IMR-90 (cell line): ENCODE measurements around the gene ABCA7. TPM values are rescaled to one million over a fixed set of nuclear protein-coding genes. Genes with fewer than 3 reads are reported as not detected.

Experiments
- ATAC-seq: fragments of 200-7000 bp; cut with Tn5 transposase; 2 replicates; pipeline ENCODE4 v1.9.1; 2020; ENCODE audit warnings: low read depth, mild to moderate bottlenecking, moderate library complexity
- BruUV-seq: library from RNA; stranded (reverse); fragments of 400-500 nt; replicated peaks from 2 replicates; lab custom pipeline; 2021; lab: Mats Ljungman, UMichigan
- CTCF ChIA-PET: fragments of 300-600 bp; formaldehyde crosslinking; extraction: SDS; loops from one replicate; lab custom pipeline; 2021; ENCODE audit warnings: antibody characterized with exemption; lab: Yijun Ruan, JAX
- POLR2A ChIA-PET: fragments of 300-600 bp; sonication (Branson Sonifier 250); formaldehyde crosslinking; loops from one replicate; lab custom pipeline; 2022; ENCODE audit warnings: antibody characterized with exemption; ENCODE audit not compliant: unreplicated experiment; lab: Charles Lee
- DNase-seq: peaks from one replicate; pipeline ENCODE4 v3.0.0; 2013
- H2AFZ ChIP-seq: replicated peaks from 2 replicates; pipeline ENCODE3; 2013; ENCODE audit warnings: low read length, mild to moderate bottlenecking; ENCODE audit not compliant: poor library complexity
- H2AK5ac ChIP-seq: 2 replicates; pipeline ENCODE4 v1.6.1; 2013; ENCODE audit warnings: low read depth, low read length, inconsistent platforms
- H2AK9ac ChIP-seq: replicated peaks from 2 replicates; pipeline ENCODE3; 2013; ENCODE audit warnings: mild to moderate bottlenecking, low read depth, low read length, moderate library complexity; ENCODE audit not compliant: poor library complexity
- H2BK120ac ChIP-seq: 2 replicates; pipeline ENCODE4 v1.6.1; 2013; ENCODE audit warnings: low read depth, low read length, inconsistent platforms
- H2BK15ac ChIP-seq: 3 replicates; pipeline ENCODE4 v1.6.1; 2013; ENCODE audit warnings: low read depth, low read length, inconsistent platforms
- H2BK20ac ChIP-seq: 2 replicates; pipeline ENCODE4 v1.6.1; 2013; ENCODE audit warnings: low read depth, mild to moderate bottlenecking, inconsistent platforms, low read length, moderate library complexity
- H2BK5ac ChIP-seq: 2 replicates; pipeline ENCODE4 v1.6.1; 2013; ENCODE audit warnings: mild to moderate bottlenecking, low read depth, low read length, inconsistent platforms; ENCODE audit not compliant: poor library complexity, severe bottlenecking
- H3K14ac ChIP-seq: replicated peaks from 2 replicates; pipeline ENCODE4 v1.6.1; 2013; ENCODE audit warnings: low read depth, low read length, inconsistent platforms
- H3K18ac ChIP-seq: 2 replicates; pipeline ENCODE4 v1.6.1; 2013; ENCODE audit warnings: low read depth, low read length, control low read depth
- H3K23ac ChIP-seq: 2 replicates; pipeline ENCODE4 v1.6.1; 2013; ENCODE audit warnings: low read depth, low read length, inconsistent platforms
- H3K27ac ChIP-seq: 2 replicates; pipeline ENCODE4 v1.5.1; 2013; ENCODE audit warnings: mild to moderate bottlenecking, control low read depth, low read length; ENCODE audit not compliant: insufficient read depth
- H3K27me3 ChIP-seq: 2 replicates; pipeline ENCODE4 v1.6.1; 2013; ENCODE audit warnings: low read length; ENCODE audit not compliant: control insufficient read depth, insufficient read depth
- H3K36me3 ChIP-seq: 2 replicates; pipeline ENCODE4 v1.6.1; 2013; ENCODE audit warnings: low read length, mixed read lengths; ENCODE audit not compliant: control insufficient read depth, insufficient read depth
- H3K4ac ChIP-seq: 2 replicates; pipeline ENCODE4 v1.6.1; 2013; ENCODE audit warnings: low read depth, low read length, inconsistent platforms
- H3K4me1 ChIP-seq: 2 replicates; pipeline ENCODE4 v1.6.1; 2013; ENCODE audit warnings: low read length, mixed read lengths; ENCODE audit not compliant: control insufficient read depth, insufficient read depth
- H3K4me2 ChIP-seq: 2 replicates; pipeline ENCODE4 v1.6.1; 2013; ENCODE audit warnings: low read depth, mild to moderate bottlenecking, control low read depth, low read length, moderate library complexity
- H3K4me3 ChIP-seq: 2 replicates; pipeline ENCODE4 v1.5.1; 2013; ENCODE audit warnings: low read depth, mild to moderate bottlenecking, control low read depth, low read length, moderate library complexity; ENCODE audit not compliant: insufficient read depth
- H3K56ac ChIP-seq: 2 replicates; pipeline ENCODE4 v1.6.1; 2013; ENCODE audit warnings: low read length, inconsistent platforms; ENCODE audit not compliant: insufficient read depth; ENCODE audit errors: extremely low read depth
- H3K79me1 ChIP-seq, 2 experiments: 2 replicates each; pipeline ENCODE4 v1.6.1; 2013; ENCODE audit warnings: low read length in 2 of 2, inconsistent platforms in 1 of 2, low read depth in 1 of 2
- H3K9ac ChIP-seq: 2 replicates; pipeline ENCODE4 v1.6.1; 2013; ENCODE audit warnings: low read depth, low read length, control low read depth
- H3K9me1 ChIP-seq: 2 replicates; pipeline ENCODE4 v1.6.1; 2013; ENCODE audit warnings: low read length, inconsistent platforms; ENCODE audit not compliant: insufficient read depth
- H3K9me3 ChIP-seq: 2 replicates; pipeline ENCODE4 v1.6.1; 2013; ENCODE audit warnings: low read length; ENCODE audit not compliant: control insufficient read depth, insufficient read depth
- H4K20me1 ChIP-seq: 2 replicates; pipeline ENCODE4 v1.6.1; 2013; ENCODE audit warnings: low read length, inconsistent platforms; ENCODE audit not compliant: insufficient read depth
- H4K5ac ChIP-seq: 2 replicates; pipeline ENCODE4 v1.6.1; 2013; ENCODE audit warnings: mild to moderate bottlenecking, low read depth, low read length, control low read depth
- H4K8ac ChIP-seq, 2 experiments: 2 replicates each; pipeline ENCODE4 v1.6.1; 2013; ENCODE audit warnings: low read depth in 2 of 2, low read length in 2 of 2, control low read depth in 1 of 2, inconsistent platforms in 1 of 2
- H4K91ac ChIP-seq: 2 replicates; pipeline ENCODE4 v1.6.1; 2013; ENCODE audit warnings: low read depth, low read length, inconsistent platforms; ENCODE audit not compliant: insufficient read depth
- MAFK ChIP-seq: IDR thresholded peaks from 2 replicates; pipeline ENCODE4 v1.6.1; 2012; ENCODE audit warnings: low read depth, low read length, improper control_type of control experiment
- MAZ ChIP-seq: IDR thresholded peaks from 2 replicates; pipeline ENCODE4 v1.6.1; 2012; ENCODE audit warnings: low read depth, mild to moderate bottlenecking, low read length, improper control_type of control experiment, moderate library complexity, borderline replicate concordance
- WGBS, 2 experiments: methylation state at CpG; one replicate each; pipeline versions ENCODE4 v1.1.5 to v1.1.7; 2013; ENCODE audit warnings: missing lambda C conversion rate in 2 of 2; ENCODE audit not compliant: insufficient read length in 1 of 2; ENCODE audit errors: extremely low coverage in 2 of 2; 5-methylcytosine and 5-hydroxymethylcytosine counted together
- dilution Hi-C: fragments of 300-500 bp; cut with HindIII; formaldehyde crosslinking; loops from one replicate; pipeline ENCODE4 v1.14.3; 2018; ENCODE audit warnings: low sequenced_read_pairs; ENCODE audit not compliant: unreplicated experiment
- in situ Hi-C: fragments of 300-500 bp; cut with MboI; formaldehyde crosslinking; loops from 3 replicates; pipeline ENCODE4 v1.14.3; 2019; ENCODE audit warnings: low sequenced_read_pairs, inconsistent platforms, mixed read lengths
- intact Hi-C: fragments of 100-400 bp; cut with micrococcal nuclease; formaldehyde crosslinking; loops from 2 replicates; pipeline ENCODE4 v1.10.0; 2022
- polyA plus RNA-seq, 3 experiments: library from polyadenylated mRNA; depleted of rRNA; stranded (reverse); fragments of >200 nt; gene quantifications; 2 replicates each; pipeline ENCODE4 v1.2.3, GENCODE V29; 2012; ENCODE audit warnings: low replicate concordance in 1 of 3
- total RNA-seq: library from RNA; depleted of rRNA; stranded (reverse); fragments of >200 nt; gene quantifications from 2 replicates; pipeline ENCODE4 v1.2.3, GENCODE V29; 2012

The ABCA7 gene
- total and polyA plus RNA-seq, 2 of the 4 experiments (the other 2 are of a cell fraction), result 0.36 to 3.3 TPM

DNA sequence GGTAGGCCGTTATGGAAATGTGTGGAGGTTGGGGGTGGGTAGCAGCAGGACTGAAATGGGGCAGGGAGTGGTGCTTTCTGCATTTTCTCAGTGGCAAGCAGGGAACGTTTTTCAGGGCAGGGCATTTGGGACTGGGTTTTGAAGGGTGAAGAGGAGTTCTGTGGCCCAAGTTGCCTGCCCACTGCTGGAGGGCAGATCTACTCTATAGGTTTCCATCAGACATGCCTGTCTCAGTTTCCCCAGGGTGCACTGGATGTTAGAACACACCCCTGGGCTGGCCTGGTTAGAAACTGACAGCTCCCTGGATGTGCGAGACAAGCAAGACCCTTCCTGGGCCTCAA, 40.6 kb upstream of the ABCA7 start:
- ChIA-PET POLR2A (no interaction called here), CTCF (no interaction called here)
- WGBS, 2 experiments, result no CpG with 5 or more reads among the region's 3 CpGs

More for the DNA sequence above, 40.6 kb upstream of the ABCA7 start:
- H3K9me1 ChIP-seq, result no peaks in the 10 kb centered on the region
- H3K14ac ChIP-seq, result no peak overlapping the region
- H3K4ac ChIP-seq, result no peak overlapping the region
- H3K36me3 ChIP-seq, result peaks cover 8% of the 10 kb centered on the region; the same call in 1 of the 2 replicates
- H2BK15ac ChIP-seq, result no peak overlapping the region
- no peak overlapping the region for H3K4me3 ChIP-seq
- intact Hi-C loops, result no loop called here
- H3K18ac ChIP-seq, result no peak overlapping the region
- 0 out of 2 replicates have a peak, but pooled peaks cover 11% of the 10 kb centered on the region for H4K20me1 ChIP-seq
- no peak overlapping the region for H3K27ac ChIP-seq
- H3K4me1 ChIP-seq, result peaks cover 5% of the 10 kb centered on the region
- H2AK5ac ChIP-seq, result no peak overlapping the region
- TF ChIP-seq MAZ (no peak), MAFK (no peak)
- no peak overlapping the region for H2AFZ ChIP-seq
- H4K91ac ChIP-seq, result no peak overlapping the region
- H4K8ac ChIP-seq, result no peak overlapping the region
- no peak overlapping the region for H3K56ac ChIP-seq
- ATAC-seq (no peak), DNase-seq (no peak)
- H3K23ac ChIP-seq, result no peak overlapping the region
- peaks cover 44% of the 10 kb centered on the region for H3K27me3 ChIP-seq
- no peak overlapping the region for H3K4me2 ChIP-seq
- H3K9me3 ChIP-seq, result no peaks in the 10 kb centered on the region
- dilution Hi-C loops, result no loop called here
- no peak overlapping the region for H2BK5ac ChIP-seq
- H2AK9ac ChIP-seq, result no peak overlapping the region
- no peak overlapping the region for H4K5ac ChIP-seq
- in situ Hi-C loops, result loop anchor here (5.0 kb wide), 1 partner anchor 142 kb away; the partner anchor contains the start of gene CFD
- no peak overlapping the region for H2BK120ac ChIP-seq
- no peak overlapping the region for H2BK20ac ChIP-seq
- no peaks in the 10 kb centered on the region for H3K79me1 ChIP-seq
- H3K9ac ChIP-seq, result no peak overlapping the region
- no TSS peak for BruUV-seq
